ENCODE measurements around the gene ARHGAP25. TPM values are rescaled to one million over a fixed set of nuclear protein-coding genes. Genes with fewer than 3 reads are reported as not detected.

ARHGAP25 gene
- total RNA-seq, 1 donor from 2014 or later, result 0.43 TPM

DNA sequence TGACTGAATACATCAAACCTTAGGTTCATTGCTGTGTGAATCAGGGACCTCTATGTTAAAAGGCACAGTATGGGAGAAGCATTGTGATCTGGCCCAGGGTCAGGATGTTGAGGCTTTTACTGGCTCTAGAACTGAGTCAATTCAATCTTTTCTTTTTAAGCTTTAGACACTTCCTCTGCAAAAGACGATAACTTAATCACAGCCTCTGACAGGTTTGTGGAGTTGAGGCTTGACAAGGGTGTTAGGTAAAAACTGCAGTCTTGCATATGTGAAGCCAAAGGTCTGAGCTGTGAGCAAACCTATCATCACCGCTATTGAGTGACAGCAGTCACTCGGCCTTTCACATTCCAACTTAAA is 17.3 kb upstream of the ARHGAP25 start:
- Mint-ChIP-seq H3K36me3 (ENCODE audit: unreplicated experiment) (no peaks in the 10 kb centered on the region), H3K4me1 (ENCODE audit: unreplicated experiment) (peaks cover 4% of the 10 kb centered on the region), H3K27me3 (ENCODE audit: unreplicated experiment) (peaks cover 35% of the 10 kb centered on the region), H3K27ac (ENCODE audit: unreplicated experiment) (no peak overlapping the region), H3K9me3 (ENCODE audit: unreplicated experiment) (no peaks in the 10 kb centered on the region), H3K4me3 (ENCODE audit: unreplicated experiment) (no peak overlapping the region)
- TF ChIP-seq, protein P1, sequence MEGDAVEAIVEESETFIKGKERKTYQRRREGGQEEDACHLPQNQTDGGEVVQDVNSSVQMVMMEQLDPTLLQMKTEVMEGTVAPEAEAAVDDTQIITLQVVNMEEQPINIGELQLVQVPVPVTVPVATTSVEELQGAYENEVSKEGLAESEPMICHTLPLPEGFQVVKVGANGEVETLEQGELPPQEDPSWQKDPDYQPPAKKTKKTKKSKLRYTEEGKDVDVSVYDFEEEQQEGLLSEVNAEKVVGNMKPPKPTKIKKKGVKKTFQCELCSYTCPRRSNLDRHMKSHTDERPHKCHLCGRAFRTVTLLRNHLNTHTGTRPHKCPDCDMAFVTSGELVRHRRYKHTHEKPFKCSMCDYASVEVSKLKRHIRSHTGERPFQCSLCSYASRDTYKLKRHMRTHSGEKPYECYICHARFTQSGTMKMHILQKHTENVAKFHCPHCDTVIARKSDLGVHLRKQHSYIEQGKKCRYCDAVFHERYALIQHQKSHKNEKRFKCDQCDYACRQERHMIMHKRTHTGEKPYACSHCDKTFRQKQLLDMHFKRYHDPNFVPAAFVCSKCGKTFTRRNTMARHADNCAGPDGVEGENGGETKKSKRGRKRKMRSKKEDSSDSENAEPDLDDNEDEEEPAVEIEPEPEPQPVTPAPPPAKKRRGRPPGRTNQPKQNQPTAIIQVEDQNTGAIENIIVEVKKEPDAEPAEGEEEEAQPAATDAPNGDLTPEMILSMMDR (IDR thresholded peaks at IDR 0.05), result no peak
- no peak for DNase-seq (ENCODE audit: extremely low spot score, unreplicated experiment)

DNA sequence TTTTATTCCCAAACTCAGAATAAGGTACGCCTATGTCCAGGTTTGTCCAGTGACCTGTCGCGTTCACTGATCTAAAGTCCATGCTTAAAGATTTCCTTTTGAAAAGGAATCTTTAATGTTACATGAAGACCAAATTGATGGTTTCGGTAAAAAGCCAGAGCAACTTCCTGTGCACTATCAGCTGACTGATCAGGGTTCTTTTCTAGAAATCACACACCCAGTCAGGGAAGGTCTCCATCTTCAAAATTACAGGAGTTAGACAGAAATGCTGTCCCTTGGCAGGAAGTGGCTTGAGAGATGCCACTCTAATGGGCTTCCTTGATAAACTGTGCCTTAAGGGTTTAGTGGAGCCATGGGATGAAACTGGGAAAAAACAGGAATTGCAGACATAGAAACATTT is 14.7 kb upstream of the ARHGAP25 start:
- H3K4me3 Mint-ChIP-seq (ENCODE audit: unreplicated experiment), result no peak overlapping the region
- TF ChIP-seq, protein P1 (IDR thresholded peaks at IDR 0.05), result no peak
- H3K9me3 Mint-ChIP-seq (ENCODE audit: unreplicated experiment), result no peaks in the 10 kb centered on the region
- no peaks in the 10 kb centered on the region for H3K36me3 Mint-ChIP-seq (ENCODE audit: unreplicated experiment)
- peaks cover 12% of the 10 kb centered on the region for H3K27me3 Mint-ChIP-seq (ENCODE audit: unreplicated experiment)
- DNase-seq (ENCODE audit: extremely low spot score, unreplicated experiment), result no peak
- no peak overlapping the region for H3K27ac Mint-ChIP-seq (ENCODE audit: unreplicated experiment)
- peaks cover 4% of the 10 kb centered on the region for H3K4me1 Mint-ChIP-seq (ENCODE audit: unreplicated experiment)

DNA sequence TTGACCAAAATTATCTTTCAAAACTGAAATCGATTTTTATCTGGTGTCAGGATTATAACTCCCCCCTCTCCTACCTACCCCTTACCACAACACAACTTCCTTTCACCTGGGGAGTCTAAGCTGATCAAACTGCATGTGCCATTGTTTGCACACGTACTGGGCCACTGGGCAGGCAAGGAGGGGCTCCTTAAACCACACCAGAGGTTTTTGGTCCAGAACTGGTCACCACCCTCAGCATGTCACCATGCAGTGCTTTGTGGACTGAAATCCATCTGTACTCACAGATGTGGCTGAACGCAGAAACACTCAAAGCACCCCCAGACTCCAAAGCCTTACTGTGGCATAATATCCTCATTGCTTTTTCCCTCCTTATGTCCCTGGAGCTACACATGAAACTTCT is 13.9 kb upstream of the ARHGAP25 start:
- H3K4me3 Mint-ChIP-seq (ENCODE audit: unreplicated experiment), result no peak overlapping the region
- TF ChIP-seq, protein P1 (IDR thresholded peaks at IDR 0.05), result no peak
- H3K9me3 Mint-ChIP-seq (ENCODE audit: unreplicated experiment), result no peaks in the 10 kb centered on the region
- DNase-seq (ENCODE audit: extremely low spot score, unreplicated experiment), result no peak
- peaks cover 2% of the 10 kb centered on the region for H3K4me1 Mint-ChIP-seq (ENCODE audit: unreplicated experiment)
- no peak overlapping the region for H3K27ac Mint-ChIP-seq (ENCODE audit: unreplicated experiment)
- peaks cover 12% of the 10 kb centered on the region for H3K27me3 Mint-ChIP-seq (ENCODE audit: unreplicated experiment)
- no peaks in the 10 kb centered on the region for H3K36me3 Mint-ChIP-seq (ENCODE audit: unreplicated experiment)

DNA sequence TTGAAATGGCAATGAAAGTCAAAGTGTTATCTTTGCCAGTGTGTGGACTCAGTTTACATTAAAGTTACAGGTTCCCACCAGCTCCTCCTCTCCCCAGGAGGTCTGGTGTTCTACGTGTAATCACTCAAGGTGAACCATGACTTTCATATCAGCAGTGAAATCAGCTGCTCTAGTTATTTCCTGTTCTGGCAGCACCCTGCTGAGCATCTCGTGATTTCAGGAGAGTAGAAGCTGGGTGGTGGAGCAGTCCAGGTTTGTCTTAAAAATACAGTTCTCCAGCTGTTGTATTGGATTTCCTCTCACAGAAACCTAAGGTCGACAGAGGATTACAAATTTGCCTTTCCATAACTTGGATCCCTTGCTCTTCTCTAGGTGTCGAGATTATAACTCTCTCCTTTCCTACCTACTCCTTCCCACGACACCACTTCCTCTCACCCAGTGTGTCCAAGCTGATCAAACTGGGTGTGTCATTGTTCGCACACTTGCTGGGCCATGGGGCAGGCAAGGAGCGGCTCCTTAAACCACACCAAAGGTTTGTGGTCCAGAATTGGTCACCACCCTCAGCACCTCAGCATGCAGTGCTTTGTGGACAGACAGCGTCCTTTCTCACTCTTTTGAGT is 13.0 kb upstream of the ARHGAP25 start:
- H3K27ac Mint-ChIP-seq (ENCODE audit: unreplicated experiment), result no peak overlapping the region
- DNase-seq (ENCODE audit: extremely low spot score, unreplicated experiment), result no peak
- peaks cover 2% of the 10 kb centered on the region for H3K4me1 Mint-ChIP-seq (ENCODE audit: unreplicated experiment)
- TF ChIP-seq, protein P1 (IDR thresholded peaks at IDR 0.05), result no peak
- H3K36me3 Mint-ChIP-seq (ENCODE audit: unreplicated experiment), result no peaks in the 10 kb centered on the region
- no peaks in the 10 kb centered on the region for H3K9me3 Mint-ChIP-seq (ENCODE audit: unreplicated experiment)
- H3K4me3 Mint-ChIP-seq (ENCODE audit: unreplicated experiment), result no peak overlapping the region
- H3K27me3 Mint-ChIP-seq (ENCODE audit: unreplicated experiment), result peaks cover 6% of the 10 kb centered on the region

DNA sequence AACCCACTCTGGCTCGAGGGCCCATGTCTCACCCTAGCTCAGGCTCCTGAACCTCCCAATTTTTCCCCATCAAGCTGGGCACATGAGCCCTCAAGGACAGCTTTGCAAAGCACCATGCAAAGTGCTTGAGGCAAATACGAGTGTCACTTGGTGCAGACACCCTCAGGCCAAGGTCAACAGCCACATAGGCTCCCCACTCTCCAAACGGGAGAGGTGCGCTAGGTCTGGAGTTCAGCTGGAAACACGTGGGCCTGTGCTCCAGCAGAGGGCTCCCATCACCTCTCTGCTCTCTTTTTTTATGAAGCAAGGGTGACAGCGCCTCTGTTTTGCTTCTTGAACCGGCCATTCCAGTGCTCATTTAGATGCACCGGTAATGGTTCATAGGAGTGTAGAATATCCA is 11.9 kb upstream of the ARHGAP25 start:
- H3K9me3 Mint-ChIP-seq (ENCODE audit: unreplicated experiment), result no peaks in the 10 kb centered on the region

More for the DNA sequence above, 11.9 kb upstream of the ARHGAP25 start:
- H3K4me3 Mint-ChIP-seq (ENCODE audit: unreplicated experiment), result no peak overlapping the region
- H3K27ac Mint-ChIP-seq (ENCODE audit: unreplicated experiment), result no peak overlapping the region
- no peak for DNase-seq (ENCODE audit: extremely low spot score, unreplicated experiment)
- H3K4me1 Mint-ChIP-seq (ENCODE audit: unreplicated experiment), result peaks cover 2% of the 10 kb centered on the region
- TF ChIP-seq, protein P1 (IDR thresholded peaks at IDR 0.05), result peak; percentile 16
- H3K27me3 Mint-ChIP-seq (ENCODE audit: unreplicated experiment), result peaks cover 3% of the 10 kb centered on the region
- H3K36me3 Mint-ChIP-seq (ENCODE audit: unreplicated experiment), result no peaks in the 10 kb centered on the region
